ENCODE measurements around the gene MAP3K5. TPM values are rescaled to one million over a fixed set of nuclear protein-coding genes. Genes with fewer than 3 reads are reported as not detected.

MAP3K5 gene
- total RNA-seq, 2 donors from 2014 or later: 65.7 to 98.4 TPM

GRCh38 chr6:136728033-136728939 is 64.0 kb downstream of the MAP3K5 start:
- 78% methylated on average over 2 of the region's 2 CpGs for WGBS
- intact Hi-C loops (cut with DNase I): no loop called here

GRCh38 chr6:136726837-136727557 is 65.3 kb downstream of the MAP3K5 start:
- H3K4me1 ChIP-seq (replicated peaks): peaks cover 4% of the 10 kb centered on the region
- no peak overlapping the region for H3K4me3 ChIP-seq
- no peak for DNase-seq (ENCODE audit: low spot score)
- H3K9me3 ChIP-seq: no peaks in the 10 kb centered on the region
- TF ChIP-seq POLR2A (IDR thresholded peaks at IDR 0.05) (no peak), CTCF (IDR thresholded peaks at IDR 0.05) (no peak), POLR2AphosphoS5 (IDR thresholded peaks at IDR 0.05) (peak; percentile 47)
- H3K27me3 ChIP-seq (replicated peaks; ENCODE audit: insufficient read depth): no peaks in the 10 kb centered on the region
- peak overlapping the region in 1 of 2 donors; percentile 57 for H3K27ac ChIP-seq
- H3K36me3 ChIP-seq: no peaks in the 10 kb centered on the region
- WGBS: 34% methylated on average over 3 of the region's 3 CpGs
- intact Hi-C loops (cut with DNase I): no loop called here

More at GRCh38 chr6:136728033-136728939, 64.0 kb downstream of the MAP3K5 start:
- Histone ChIP-seq H3K9me3 (no peaks in the 10 kb centered on the region), H3K27ac (no peak overlapping the region), H3K4me3 (no peak overlapping the region), H3K4me1 (replicated peaks) (peaks cover 4% of the 10 kb centered on the region), H3K36me3 (no peaks in the 10 kb centered on the region), H3K27me3 (replicated peaks; ENCODE audit: insufficient read depth) (no peaks in the 10 kb centered on the region)
- no peak for DNase-seq (ENCODE audit: low spot score)
- TF ChIP-seq POLR2AphosphoS5 (IDR thresholded peaks at IDR 0.05) (no peak), CTCF (IDR thresholded peaks at IDR 0.05) (no peak), POLR2A (IDR thresholded peaks at IDR 0.05) (no peak)

GRCh38 chr6:136725124-136725523 is 67.2 kb downstream of the MAP3K5 start:
- Histone ChIP-seq H3K36me3 (no peaks in the 10 kb centered on the region), H3K27me3 (replicated peaks; ENCODE audit: insufficient read depth) (no peaks in the 10 kb centered on the region), H3K4me1 (replicated peaks) (peaks cover 4% of the 10 kb centered on the region), H3K27ac (no peak overlapping the region), H3K4me3 (no peak overlapping the region), H3K9me3 (no peaks in the 10 kb centered on the region)
- TF ChIP-seq CTCF (IDR thresholded peaks at IDR 0.05): no peak
- TF ChIP-seq POLR2AphosphoS5 (IDR thresholded peaks at IDR 0.05): no peak
- 95% methylated on average over 4 of the region's 4 CpGs for WGBS
- DNase-seq (ENCODE audit: low spot score): no peak
- intact Hi-C loops (cut with DNase I): no loop called here

GRCh38 chr6:136723780-136724179 is 68.5 kb downstream of the MAP3K5 start:
- TF ChIP-seq POLR2A (IDR thresholded peaks at IDR 0.05) (no peak), POLR2AphosphoS5 (IDR thresholded peaks at IDR 0.05) (no peak), CTCF (IDR thresholded peaks at IDR 0.05) (no peak)
- WGBS: 62% methylated on average over 1 of the region's 1 CpG
- Histone ChIP-seq H3K4me1 (replicated peaks) (peaks cover 4% of the 10 kb centered on the region), H3K27me3 (replicated peaks; ENCODE audit: insufficient read depth) (no peaks in the 10 kb centered on the region), H3K4me3 (no peak overlapping the region), H3K9me3 (no peaks in the 10 kb centered on the region), H3K27ac (no peak overlapping the region), H3K36me3 (no peaks in the 10 kb centered on the region)
- intact Hi-C loops (cut with DNase I): no loop called here
- DNase-seq (ENCODE audit: low spot score): no peak
